NCI-H2171 (cell line): Measurements from ENCODE around the gene ZCCHC2.

Experiments used
- DNase-seq: peaks from one replicate; lab custom pipeline; 2025; lab: John Stamatoyannopoulos, UW

ZCCHC2 gene

DNA sequence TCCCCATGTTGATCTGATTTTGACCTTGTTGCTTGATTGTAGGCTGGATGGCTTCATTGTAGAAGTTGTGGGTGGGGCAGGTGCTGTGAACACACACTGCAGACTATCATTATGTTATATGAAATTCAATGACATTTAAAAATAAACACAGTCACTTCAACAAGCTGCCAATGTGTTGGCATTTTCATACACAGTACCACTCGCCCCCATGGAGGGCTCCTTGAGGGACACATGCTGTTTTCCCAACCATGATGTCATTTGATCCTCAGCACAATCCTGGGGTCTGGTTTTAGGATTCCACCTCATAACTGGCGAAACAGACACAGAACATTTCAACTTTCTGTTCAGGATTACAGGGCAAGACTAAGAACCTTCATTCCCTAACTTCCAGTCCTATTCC lies 86.9 kb downstream of the ZCCHC2 start:
- DNase-seq = no peak

DNA sequence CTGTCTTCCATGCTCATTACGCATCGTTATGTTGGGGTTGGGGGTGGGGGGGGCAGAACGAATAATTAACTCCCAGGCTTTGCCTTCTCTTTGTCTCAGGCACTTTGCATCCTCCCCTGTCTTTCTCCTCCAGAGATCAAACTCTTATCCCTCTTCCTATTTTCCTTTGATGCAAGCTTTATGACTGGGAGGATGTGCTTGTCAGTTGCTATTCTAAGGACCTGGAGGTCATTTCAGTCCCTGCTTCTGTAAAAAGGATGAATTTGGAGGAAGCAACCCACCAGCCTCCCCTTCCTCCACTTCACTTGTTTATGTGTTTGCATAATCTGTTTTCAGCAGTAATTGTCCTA lies 87.5 kb downstream of the ZCCHC2 start:
- DNase-seq = no peak

DNA sequence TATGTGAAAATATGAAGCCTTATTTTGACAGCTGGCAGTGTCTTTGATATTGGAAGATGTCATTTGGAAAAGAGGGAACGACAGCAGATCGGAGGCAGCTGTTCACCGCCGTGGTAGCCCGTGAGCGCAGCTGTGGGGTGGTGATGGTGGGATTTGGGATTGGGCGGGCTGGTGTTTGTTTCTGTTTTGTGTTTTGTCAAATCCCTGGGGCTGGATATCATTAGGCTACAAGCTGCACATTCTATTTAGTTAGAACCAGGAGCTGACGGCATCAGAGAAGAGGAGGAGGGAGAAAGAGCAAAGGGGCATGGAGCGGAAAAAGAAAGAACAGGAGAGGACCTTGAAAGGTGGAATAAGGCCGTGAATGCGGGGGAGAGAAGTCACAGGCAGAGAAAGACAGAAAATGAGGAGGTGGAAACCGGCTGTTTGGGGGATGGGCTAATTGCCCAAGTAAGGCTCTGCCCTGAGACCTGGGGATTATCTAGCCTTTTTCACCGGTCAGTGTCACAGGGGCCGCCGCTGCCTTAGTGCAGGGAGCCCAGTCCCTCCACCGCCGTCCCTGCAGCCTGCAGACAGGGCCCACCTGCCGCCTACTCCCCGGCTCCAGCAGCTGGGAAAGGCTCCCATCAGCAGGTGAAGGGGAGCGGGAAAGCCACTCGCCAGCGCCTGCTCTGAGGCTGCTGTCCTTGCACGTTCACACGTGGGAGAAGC lies 88.0 kb downstream of the ZCCHC2 start:
- peak; percentile 71 for DNase-seq

DNA sequence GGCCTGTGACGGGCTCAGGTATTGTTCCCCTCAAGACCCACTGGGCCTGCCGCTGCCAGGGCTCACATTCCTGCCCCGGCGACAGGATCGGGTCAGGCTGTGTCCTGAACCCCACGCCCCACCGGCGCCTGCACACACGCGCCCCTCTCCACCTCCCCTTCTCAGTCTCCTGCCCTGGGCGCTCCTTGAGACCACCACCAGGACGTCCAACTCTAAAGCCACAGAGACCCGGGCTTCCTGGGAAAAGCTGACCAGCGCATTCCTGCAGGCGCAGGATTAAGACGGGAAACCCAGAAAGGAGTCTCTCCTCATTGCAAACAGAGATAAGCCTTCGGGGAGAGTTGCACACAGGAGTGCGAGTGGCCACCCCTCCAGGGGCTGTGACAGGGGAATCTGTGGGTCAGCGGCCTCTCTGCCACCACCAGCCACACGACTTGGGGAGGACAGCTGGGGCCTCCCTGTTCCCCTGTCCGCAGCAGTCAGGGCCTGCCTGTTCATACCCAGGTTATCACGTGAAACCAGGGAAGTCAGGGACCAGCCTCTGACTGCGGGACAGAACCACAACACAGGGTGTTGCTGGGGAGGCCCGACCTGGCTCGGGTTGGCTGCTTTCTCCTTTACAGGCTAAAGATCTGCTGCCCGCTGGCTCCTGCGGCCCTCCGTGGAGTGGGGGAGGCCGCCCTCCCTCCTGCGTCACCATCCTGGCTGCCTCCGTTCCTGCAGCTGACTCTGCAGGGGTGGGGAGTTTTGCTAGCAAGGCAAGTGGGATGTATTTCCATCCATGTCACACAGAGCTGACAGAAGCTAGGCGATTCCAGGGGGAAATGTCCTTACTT lies 88.8 kb downstream of the ZCCHC2 start:
- DNase-seq = no peak

DNA sequence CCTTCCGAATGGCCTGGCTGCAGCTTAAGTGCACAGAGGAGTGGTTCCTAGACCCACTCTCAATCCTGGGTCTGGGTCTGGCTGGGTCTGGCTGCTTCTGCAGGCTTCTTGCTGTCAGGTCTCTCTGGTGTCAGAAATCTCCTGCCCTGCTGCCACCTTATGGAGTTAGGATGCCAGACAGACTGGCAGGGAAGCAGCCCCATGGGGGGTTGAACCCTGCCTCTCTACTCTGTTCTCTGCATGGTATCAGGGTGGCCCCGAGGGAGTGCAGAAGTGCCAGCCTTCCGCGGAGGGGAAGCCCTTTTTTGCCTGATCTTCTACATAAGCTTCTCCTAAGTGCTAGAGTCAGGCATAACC lies 89.4 kb downstream of the ZCCHC2 start:
- DNase-seq = no peak

DNA sequence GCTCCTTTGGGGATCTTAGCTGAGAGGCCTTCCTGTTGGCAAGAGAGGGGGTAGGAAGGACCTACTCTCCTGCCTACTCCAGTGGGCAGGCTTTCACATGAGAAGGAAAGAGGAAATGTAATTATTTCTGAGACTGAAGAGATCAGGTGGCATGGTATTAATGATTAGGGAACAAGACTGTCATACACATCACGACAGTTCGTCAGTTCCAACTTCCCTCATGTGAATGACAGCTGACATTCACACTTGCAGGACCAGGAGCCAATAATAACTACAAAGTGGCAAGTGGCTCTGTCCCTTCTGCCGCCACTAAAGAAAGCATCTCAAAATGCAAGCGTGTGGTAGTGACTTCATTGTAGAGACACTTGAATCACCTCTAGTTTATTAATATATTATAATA lies 90.0 kb downstream of the ZCCHC2 start:
- no peak for DNase-seq

DNA sequence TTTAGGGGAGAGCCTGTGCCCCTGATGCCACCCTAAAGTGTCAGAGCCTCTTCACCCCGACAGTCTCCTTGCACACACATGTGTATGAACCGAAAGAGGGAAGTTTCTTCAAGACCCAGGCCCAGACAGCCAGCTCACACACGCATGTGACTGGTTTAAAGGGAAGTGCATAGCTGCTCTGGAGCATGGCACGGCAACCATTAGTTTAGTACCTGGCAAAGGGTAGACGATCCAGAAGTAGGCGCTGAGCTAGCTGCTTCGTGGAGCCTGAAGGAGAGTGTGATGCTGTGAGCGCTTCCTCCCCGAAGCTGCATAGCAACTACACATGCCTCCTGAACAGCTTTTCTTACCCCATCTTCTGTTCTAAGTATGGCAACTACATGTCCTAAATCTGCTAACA lies 91.7 kb downstream of the ZCCHC2 start:
- no peak for DNase-seq

DNA sequence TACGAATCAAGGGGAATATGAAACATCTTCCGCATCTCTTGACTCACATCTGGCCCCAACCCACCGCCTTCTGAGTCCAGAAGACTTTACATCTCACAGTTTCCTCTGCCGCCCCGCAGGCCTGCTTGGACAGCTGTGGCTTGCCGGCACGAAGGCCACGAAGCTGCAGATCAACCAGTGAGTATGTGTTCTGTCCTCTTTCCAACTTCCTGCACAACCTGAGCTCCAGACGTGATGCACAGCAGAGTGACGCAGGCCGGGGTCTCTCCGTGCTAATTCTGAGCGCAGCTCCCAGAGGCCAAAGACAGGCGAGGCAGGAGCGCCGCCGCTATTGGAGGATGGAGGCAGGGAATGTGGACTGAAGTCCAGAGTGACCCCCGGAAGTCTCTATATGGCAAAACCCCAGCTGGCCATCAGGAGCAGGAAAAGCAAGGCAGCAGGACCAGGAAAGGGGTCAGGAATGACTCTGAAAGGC lies 93.5 kb downstream of the ZCCHC2 start:
- no peak for DNase-seq

DNA sequence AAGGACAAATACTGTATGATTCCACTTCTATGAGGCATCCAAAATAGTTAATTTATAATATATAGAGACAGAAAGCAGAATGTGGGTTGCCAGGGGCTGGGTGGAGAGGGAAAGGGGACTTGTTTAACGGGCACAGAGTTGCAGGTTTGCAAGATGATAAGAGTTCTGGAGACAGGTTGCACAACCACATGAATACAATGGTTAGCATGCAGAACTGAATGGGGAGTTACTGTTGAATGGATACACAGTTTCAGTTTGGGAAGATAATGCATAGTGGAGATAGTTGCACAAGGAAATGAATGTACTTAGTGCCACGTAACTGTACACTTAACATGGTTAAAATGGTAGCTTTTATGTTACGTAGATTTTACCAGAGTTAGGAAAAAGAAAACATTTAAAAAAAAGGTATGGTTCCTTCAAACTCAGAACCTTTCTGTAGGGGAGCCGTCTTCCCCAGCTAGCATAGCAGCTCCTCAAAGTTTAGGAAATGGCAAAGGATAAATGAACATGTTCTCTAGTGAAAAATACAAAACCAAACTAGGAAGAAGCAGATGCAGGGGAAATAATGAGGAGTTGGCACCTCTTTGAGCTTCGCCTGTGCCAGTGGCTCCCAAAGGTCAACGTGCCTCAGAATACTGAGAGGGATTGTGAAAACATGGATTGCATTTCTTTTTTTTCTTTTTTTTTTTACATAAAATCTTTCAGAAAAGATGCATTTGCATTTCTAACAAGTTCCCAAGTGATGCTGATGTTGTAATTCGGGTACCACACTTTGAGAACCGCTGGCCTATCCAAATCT lies 95.2 kb downstream of the ZCCHC2 start:
- DNase-seq = no peak

DNA sequence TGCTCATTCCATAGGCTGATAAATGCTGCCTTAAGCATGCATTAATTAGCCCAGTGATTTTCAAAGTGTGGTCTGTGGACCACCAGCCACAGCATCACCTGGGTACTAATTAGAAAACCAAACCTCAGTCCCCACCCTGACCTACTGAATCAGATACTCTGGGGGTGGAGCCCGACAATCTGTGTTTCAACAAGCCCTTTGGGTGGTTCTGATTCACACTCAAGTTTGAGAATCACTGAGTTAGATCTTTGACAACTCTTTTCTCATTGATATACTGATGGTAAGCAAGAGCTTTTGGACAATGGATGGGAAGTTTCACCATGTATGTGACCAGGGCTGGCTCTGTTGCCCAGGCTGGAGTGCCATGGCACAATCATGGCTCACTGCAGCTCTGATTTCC lies 95.9 kb downstream of the ZCCHC2 start:
- DNase-seq = no peak

DNA sequence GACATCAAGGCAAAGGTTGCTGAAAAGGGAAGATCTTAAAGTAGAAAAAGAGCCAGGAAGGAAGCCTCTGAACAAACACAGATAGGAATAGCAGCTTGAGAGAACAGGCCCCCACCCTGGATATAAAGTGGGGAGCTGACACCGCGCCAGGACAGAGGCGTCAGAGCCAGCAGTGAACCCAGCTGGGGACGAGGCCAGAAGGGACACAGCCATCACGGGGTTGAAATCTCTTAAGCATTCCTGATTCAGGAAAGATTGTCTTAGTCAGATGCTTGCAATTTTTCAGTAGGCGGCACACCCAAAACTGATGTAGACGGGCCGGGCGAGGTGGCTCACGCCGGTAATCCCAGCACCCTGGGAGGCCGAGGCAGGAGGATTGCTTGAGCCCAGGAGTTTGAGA lies 98.7 kb downstream of the ZCCHC2 start:
- no peak for DNase-seq

DNA sequence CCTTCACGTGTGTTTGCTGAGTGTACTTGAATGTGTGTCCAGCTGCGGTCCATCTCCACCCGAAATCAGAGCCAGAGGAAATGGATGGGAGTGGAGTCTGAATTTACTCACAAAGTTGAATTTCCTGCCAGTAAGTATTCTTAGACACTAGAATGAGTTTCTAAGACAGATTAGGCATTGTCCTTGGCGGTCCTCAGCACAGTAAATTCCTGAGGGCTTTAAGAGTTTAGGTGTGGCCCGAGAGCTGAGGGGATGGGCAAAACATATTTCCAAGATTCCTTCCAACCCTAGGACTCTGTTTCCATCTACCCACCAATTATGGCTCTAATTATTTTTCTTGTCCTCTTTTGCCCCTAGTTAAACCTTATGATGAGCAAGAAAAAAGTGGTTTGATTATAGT lies 102.2 kb downstream of the ZCCHC2 start:
- no peak for DNase-seq
